GM20431 (cell line): ENCODE measurements around the gene PER2.

Experiments
- in situ Hi-C: fragments of 300-500 bp; cut with MseI, MboI; formaldehyde crosslinking; loops from one replicate; pipeline ENCODE4 v1.15.0; 2020; ENCODE audit warnings: low sequenced_read_pairs; ENCODE audit not compliant: unreplicated experiment

PER2 gene

GRCh38 chr2:238203973-238204683, 84.3 kb downstream of the PER2 start:
- in situ Hi-C loops, result no loop called here

GRCh38 chr2:238203094-238203972, 85.1 kb downstream of the PER2 start, which contains the start of gene ILKAP:
TSS of gene ILKAP (minus strand) at chr2:238203695. CDS start at chr2:238203553, 142 bp downstream.
- in situ Hi-C loops, result no loop called here

- in situ Hi-C loops, result no loop called here
Measured at GRCh38 chr2:238202326-238203093, 85.9 kb downstream of the PER2 start.
